Endodermal cell (in vitro differentiated cells): ENCODE results near the gene TMEM31. TPM values are rescaled to one million over a fixed set of nuclear protein-coding genes. Genes with fewer than 3 reads are reported as not detected.

Experiments
- DNase-seq: peaks from one replicate; pipeline ENCODE4 v3.0.0-alpha.2; 2017
- H3K27ac ChIP-seq: 2 replicates; pipeline ENCODE4 v1.5.1; 2013; ENCODE audit warnings: mild to moderate bottlenecking, low read depth, low read length, moderate library complexity
- H3K27me3 ChIP-seq: 2 replicates; pipeline ENCODE4 v1.6.1; 2013; ENCODE audit warnings: mild to moderate bottlenecking, low read length, moderate library complexity; ENCODE audit not compliant: insufficient read depth, control insufficient read depth, poor library complexity, severe bottlenecking
- H3K36me3 ChIP-seq: 2 replicates; pipeline ENCODE4 v1.7.0; 2013; ENCODE audit warnings: mild to moderate bottlenecking, low read length, moderate library complexity; ENCODE audit not compliant: control insufficient read depth, insufficient read depth
- H3K4me1 ChIP-seq: one replicate; pipeline ENCODE4 v1.7.0; 2013; ENCODE audit warnings: low read length; ENCODE audit not compliant: control insufficient read depth, insufficient read depth
- H3K4me3 ChIP-seq: 2 replicates; pipeline ENCODE4 v1.5.1; 2013; ENCODE audit warnings: mild to moderate bottlenecking, low read length, moderate library complexity
- H3K9ac ChIP-seq: 2 replicates; pipeline ENCODE4 v1.6.1; 2013; ENCODE audit warnings: mild to moderate bottlenecking, low read length, moderate library complexity; ENCODE audit not compliant: poor library complexity, severe bottlenecking; ENCODE audit errors: extremely low read depth
- H3K9me3 ChIP-seq: 2 replicates; pipeline ENCODE4 v1.6.1; 2013; ENCODE audit warnings: mild to moderate bottlenecking, low read length, moderate library complexity; ENCODE audit not compliant: control insufficient read depth
- H3K27ac Mint-ChIP-seq: 2 replicates; pipeline ENCODE4 v1.8.0; 2020; ENCODE audit warnings: mixed read lengths
- H3K27me3 Mint-ChIP-seq: 2 replicates; pipeline ENCODE4 v1.8.0; 2021; ENCODE audit warnings: mild to moderate bottlenecking, mixed read lengths; ENCODE audit not compliant: insufficient read depth
- H3K36me3 Mint-ChIP-seq: 2 replicates; pipeline ENCODE4 v1.8.0; 2020; ENCODE audit warnings: low read depth, mixed read lengths
- H3K4me1 Mint-ChIP-seq: 2 replicates; pipeline ENCODE4 v1.8.0; 2020; ENCODE audit warnings: mixed read lengths
- H3K4me3 Mint-ChIP-seq: 2 replicates; pipeline ENCODE4 v1.8.0; 2020; ENCODE audit warnings: mild to moderate bottlenecking, moderate library complexity, mixed read lengths
- H3K9me3 Mint-ChIP-seq: 2 replicates; pipeline ENCODE4 v1.8.0; 2020; ENCODE audit warnings: mild to moderate bottlenecking, mixed read lengths
- CTCF ChIP-seq: fragments of 200-600 bp; sonication (generic); conservative IDR thresholded peaks from 2 replicates; pipeline ENCODE4 v1.5.0; 2021; ENCODE audit warnings: antibody characterized with exemption, mild to moderate bottlenecking
- WGBS, 2 experiments: methylation state at CpG; one replicate each; pipeline versions ENCODE4 v1.1.5 to v1.1.7; 2013; ENCODE audit warnings: missing lambda C conversion rate in 2 of 2, mixed read lengths in 1 of 2; ENCODE audit not compliant: insufficient coverage in 1 of 2, insufficient read length in 1 of 2; 5-methylcytosine and 5-hydroxymethylcytosine counted together
- long read RNA-seq, 4 experiments: library from polyadenylated mRNA in 2 of 4; library from RNA in 1 of 4; library from capped mRNA in 1 of 4; stranded (forward) in 3 of 4; unstranded in 1 of 4; transcript quantifications; one replicate each; pipeline ENCODE4 v2.0.0, GENCODE V29; 2020 to 2021; ENCODE audit warnings: inconsistent platforms in 1 of 4
- polyA plus RNA-seq, 2 experiments: library from polyadenylated mRNA; stranded (reverse); fragments of 50-300 nt; gene quantifications; one replicate each; pipeline ENCODE4 v1.2.3, GENCODE V29; 2013
- total RNA-seq, 2 donors: library from RNA; stranded (reverse); fragmentation: NEBNext Ultra II Directional in 1 of 2; extraction: Animal tissue kit (Norgen Biotek cat#: 25700) in 1 of 2; gene quantifications; 2 replicates in 1 of 2; 3 replicates in 1 of 2; pipeline ENCODE4 v1.2.1, GENCODE V29; 2021

Gene TMEM31
- under 1 TPM in 1 of 2 donors, not detected in 1; 1.00 TPM for total RNA-seq
- polyA plus RNA-seq (2013, experiment 1 of 2), result 1.7 TPM
- polyA plus RNA-seq (2013, experiment 2 of 2), result 0.54 TPM
- long read RNA-seq, experiment 1, partial matches to known transcripts, result 1 of 2 reads
- long read RNA-seq, experiment 1, other reads (novel, unspliced or antisense), result 1 of 2 reads
- long read RNA-seq, experiment 2, result 0 reads
- long read RNA-seq, experiment 3, result 0 reads
- long read RNA-seq, experiment 4, result 0 reads

GRCh38 chrX:103710609-103711008 lies at the start of gene TMEM31:
TSS of gene TMEM31 (plus strand) at chrX:103710909. CDS start at chrX:103712259, 1,350 bp downstream.
- TF ChIP-seq CTCF, result no peak
- peaks cover 26% of the 10 kb centered on the region for H3K27me3 ChIP-seq
- 80 to 92% methylated on average over 1 to 5 of the region's 5 CpGs for WGBS, 2 experiments
- peak within 1 kb of the TSS; percentile 68 for H3K27ac Mint-ChIP-seq
- H3K36me3 ChIP-seq, result no peaks in the 10 kb centered on the region
- H3K4me1 Mint-ChIP-seq, result peaks cover 13% of the 10 kb centered on the region
- DNase-seq, result no peak
- H3K9me3 Mint-ChIP-seq, result no peaks in the 10 kb centered on the region
- no peak within 1 kb of the TSS for H3K9ac ChIP-seq
- no peak within 1 kb of the TSS for H3K4me3 Mint-ChIP-seq
- H3K27ac ChIP-seq, result no peak within 1 kb of the TSS
- H3K4me3 ChIP-seq, result no peak within 1 kb of the TSS
- peaks cover 58% of the 10 kb centered on the region for H3K27me3 Mint-ChIP-seq
- H3K4me1 ChIP-seq, result no peaks in the 10 kb centered on the region
- H3K9me3 ChIP-seq, result no peaks in the 10 kb centered on the region
- no peaks in the 10 kb centered on the region for H3K36me3 Mint-ChIP-seq

GRCh38 chrX:103663981-103664762 lies 46.5 kb upstream of the TMEM31 start:
- no peaks in the 10 kb centered on the region for H3K36me3 ChIP-seq
- Mint-ChIP-seq H3K27ac (no peak overlapping the region), H3K27me3 (peaks cover 38% of the 10 kb centered on the region), H3K36me3 (no peaks in the 10 kb centered on the region), H3K4me1 (peaks cover 10% of the 10 kb centered on the region), H3K4me3 (peak overlapping the region; percentile 52), H3K9me3 (no peaks in the 10 kb centered on the region)
- no peak overlapping the region for H3K27ac ChIP-seq
- H3K9ac ChIP-seq, result no peak overlapping the region
- H3K27me3 ChIP-seq, result no peaks in the 10 kb centered on the region
- no peaks in the 10 kb centered on the region for H3K9me3 ChIP-seq
- DNase-seq, result peak; percentile 63
- WGBS, 2 experiments, result 93 to 100% methylated on average over 1 to 21 of the region's 23 CpGs
- no peak overlapping the region for H3K4me3 ChIP-seq
- no peak for TF ChIP-seq CTCF
- no peaks in the 10 kb centered on the region for H3K4me1 ChIP-seq

GRCh38 chrX:103666202-103667107 lies 44.3 kb upstream of the TMEM31 start:
- Mint-ChIP-seq H3K27ac (no peak overlapping the region), H3K4me1 (peaks cover 14% of the 10 kb centered on the region), H3K27me3 (peaks cover 31% of the 10 kb centered on the region), H3K9me3 (peaks cover 5% of the 10 kb centered on the region), H3K36me3 (no peaks in the 10 kb centered on the region), H3K4me3 (no peak overlapping the region)
- no peaks in the 10 kb centered on the region for H3K9me3 ChIP-seq
- DNase-seq, result no peak
- WGBS, 2 experiments, result 92% methylated on average over 3 of the region's 3 CpGs; no CpG with 5 or more reads in 1 of the 2 experiments
- TF ChIP-seq CTCF, result no peak
- no peak overlapping the region for H3K9ac ChIP-seq
- H3K36me3 ChIP-seq, result no peaks in the 10 kb centered on the region
- no peak overlapping the region for H3K27ac ChIP-seq
- H3K4me1 ChIP-seq, result no peaks in the 10 kb centered on the region
- no peaks in the 10 kb centered on the region for H3K27me3 ChIP-seq
- no peak overlapping the region for H3K4me3 ChIP-seq
